RKO (cell line): ENCODE results near the gene MAPK7.
"Not testable (repeated sequence)": the region's sequence is repeated elsewhere in the genome, so short reads cannot be mapped to it uniquely, and the experiment has no call there.

Experiments used
- DNase-seq: peaks from one replicate; pipeline ENCODE4 v3.0.0-alpha.2; 2016; ENCODE audit warnings: low spot score

The MAPK7 gene

GRCh38 chr17:19343256-19343630 lies 35.1 kb upstream of the MAPK7 start:
- no peak for DNase-seq

- DNase-seq = no peak
Observed at GRCh38 chr17:19343671-19344151, 34.6 kb upstream of the MAPK7 start.

- DNase-seq = no peak
Observed at GRCh38 chr17:19344311-19345066, 33.8 kb upstream of the MAPK7 start.

GRCh38 chr17:19345067-19345460 lies 33.2 kb upstream of the MAPK7 start:
- DNase-seq = no peak

- DNase-seq = no peak
Observed at GRCh38 chr17:19345486-19346350, 32.6 kb upstream of the MAPK7 start.

- peak; percentile 47 for DNase-seq
Observed at GRCh38 chr17:19346351-19347255, 31.7 kb upstream of the MAPK7 start.

- no peak for DNase-seq
Observed at GRCh38 chr17:19347323-19348080, 30.8 kb upstream of the MAPK7 start.

- no peak for DNase-seq
Observed at GRCh38 chr17:19348081-19348650, 30.1 kb upstream of the MAPK7 start.

- DNase-seq = no peak
Observed at GRCh38 chr17:19348806-19349205, 29.5 kb upstream of the MAPK7 start.

- DNase-seq = not testable (repeated sequence)
Observed at GRCh38 chr17:19353401-19353800, 24.9 kb upstream of the MAPK7 start.

- DNase-seq = no peak
Observed at GRCh38 chr17:19354748-19355147, 23.6 kb upstream of the MAPK7 start.

GRCh38 chr17:19357351-19357750 lies 20.9 kb upstream of the MAPK7 start:
- no peak for DNase-seq

- DNase-seq = no peak
Observed at GRCh38 chr17:19357761-19358160, 20.5 kb upstream of the MAPK7 start.

- no peak for DNase-seq
Observed at GRCh38 chr17:19359151-19359550, 19.1 kb upstream of the MAPK7 start.

GRCh38 chr17:19359856-19360255 lies 18.4 kb upstream of the MAPK7 start:
- DNase-seq = no peak

GRCh38 chr17:19360772-19361171 lies 17.5 kb upstream of the MAPK7 start:
- no peak for DNase-seq

GRCh38 chr17:19361326-19361725 lies 17.0 kb upstream of the MAPK7 start:
- peak; percentile 48 for DNase-seq

GRCh38 chr17:19361944-19362276 lies 16.4 kb upstream of the MAPK7 start:
- DNase-seq = no peak

- peak; percentile 92 for DNase-seq
Observed at GRCh38 chr17:19362277-19363113, 15.8 kb upstream of the MAPK7 start, which contains the start of gene B9D1. B9D1 (minus strand) TSS chr17:19362723; CDS start chr17:19362569, 154 bp downstream.

GRCh38 chr17:19363114-19363438 lies 15.2 kb upstream of the MAPK7 start:
- DNase-seq = no peak
